ENCODE measurements around the gene CSF3. TPM values are rescaled to one million over a fixed set of nuclear protein-coding genes. Genes with fewer than 3 reads are reported as not detected.

Gene CSF3
- total and polyA plus RNA-seq, 2 of the 13 experiments (the other 11 are each of a cell fraction or from before 2014, with no cell fraction given), result 0.09 TPM; not detected in 1

DNA sequence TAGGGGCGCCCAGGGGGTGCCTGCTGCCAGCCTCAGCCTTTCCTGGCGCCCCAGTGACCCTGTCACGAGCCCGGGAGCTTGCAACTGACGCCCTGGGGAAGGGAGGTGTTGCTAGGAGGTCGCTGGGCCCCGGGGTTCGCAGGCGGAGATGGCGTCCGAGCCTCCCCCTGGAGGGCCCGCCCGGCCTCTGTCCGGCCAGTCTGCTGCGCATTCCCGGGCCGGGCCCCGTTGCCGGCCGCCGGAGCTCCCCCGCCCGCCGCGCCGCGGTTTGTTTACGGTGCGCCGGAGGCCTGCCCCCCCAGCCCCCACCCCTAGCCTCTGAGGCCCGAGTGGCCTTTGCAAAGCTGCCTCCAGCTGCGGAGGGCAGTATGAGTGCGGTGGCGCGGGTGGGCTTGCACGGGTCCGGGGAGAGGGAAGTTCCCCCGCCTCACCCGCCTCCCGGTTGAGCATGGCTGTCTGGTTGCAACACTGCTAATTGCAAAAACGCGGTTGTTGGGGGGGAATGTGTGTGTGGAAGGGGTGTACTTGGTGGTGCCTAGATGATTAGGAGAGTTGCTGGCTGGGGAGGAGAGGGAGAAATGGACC, 48.0 kb downstream of the CSF3 start (continued):
- TF ChIP-seq, protein P1, sequence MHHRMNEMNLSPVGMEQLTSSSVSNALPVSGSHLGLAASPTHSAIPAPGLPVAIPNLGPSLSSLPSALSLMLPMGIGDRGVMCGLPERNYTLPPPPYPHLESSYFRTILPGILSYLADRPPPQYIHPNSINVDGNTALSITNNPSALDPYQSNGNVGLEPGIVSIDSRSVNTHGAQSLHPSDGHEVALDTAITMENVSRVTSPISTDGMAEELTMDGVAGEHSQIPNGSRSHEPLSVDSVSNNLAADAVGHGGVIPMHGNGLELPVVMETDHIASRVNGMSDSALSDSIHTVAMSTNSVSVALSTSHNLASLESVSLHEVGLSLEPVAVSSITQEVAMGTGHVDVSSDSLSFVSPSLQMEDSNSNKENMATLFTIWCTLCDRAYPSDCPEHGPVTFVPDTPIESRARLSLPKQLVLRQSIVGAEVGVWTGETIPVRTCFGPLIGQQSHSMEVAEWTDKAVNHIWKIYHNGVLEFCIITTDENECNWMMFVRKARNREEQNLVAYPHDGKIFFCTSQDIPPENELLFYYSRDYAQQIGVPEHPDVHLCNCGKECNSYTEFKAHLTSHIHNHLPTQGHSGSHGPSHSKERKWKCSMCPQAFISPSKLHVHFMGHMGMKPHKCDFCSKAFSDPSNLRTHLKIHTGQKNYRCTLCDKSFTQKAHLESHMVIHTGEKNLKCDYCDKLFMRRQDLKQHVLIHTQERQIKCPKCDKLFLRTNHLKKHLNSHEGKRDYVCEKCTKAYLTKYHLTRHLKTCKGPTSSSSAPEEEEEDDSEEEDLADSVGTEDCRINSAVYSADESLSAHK (CRISPR knock-in tag; IDR thresholded peaks at IDR 0.05; ENCODE audit: borderline replicate concordance), result no peak
- TF ChIP-seq MEF2D (CRISPR knock-in tag; IDR thresholded peaks at IDR 0.05), result no peak
- TF ChIP-seq SETDB1 (CRISPR knock-in tag; IDR thresholded peaks at IDR 0.05; ENCODE audit: borderline replicate concordance), result no peak
- TF ChIP-seq FOXC1 (CRISPR knock-in tag; IDR thresholded peaks at IDR 0.05; ENCODE audit: borderline replicate concordance), result peak; percentile 61; the same call in 1 of the 2 replicates
- TF ChIP-seq AGO1 (IDR thresholded peaks at IDR 0.05; ENCODE audit: low read depth, low read length, poor library complexity, severe bottlenecking), result no peak
- TF ChIP-seq SAP130 (CRISPR knock-in tag; IDR thresholded peaks at IDR 0.05; ENCODE audit: low read depth), result no peak; the same call in none of the 2 replicates
- peak; percentile 22 for TF ChIP-seq AGO2 (optimal IDR thresholded peaks at IDR 0.05; ENCODE audit: low read depth, low read length)
- TF ChIP-seq HMGA1 (CRISPR knock-in tag; conservative IDR thresholded peaks at IDR 0.05), result no peak
- TF ChIP-seq, protein P2, sequence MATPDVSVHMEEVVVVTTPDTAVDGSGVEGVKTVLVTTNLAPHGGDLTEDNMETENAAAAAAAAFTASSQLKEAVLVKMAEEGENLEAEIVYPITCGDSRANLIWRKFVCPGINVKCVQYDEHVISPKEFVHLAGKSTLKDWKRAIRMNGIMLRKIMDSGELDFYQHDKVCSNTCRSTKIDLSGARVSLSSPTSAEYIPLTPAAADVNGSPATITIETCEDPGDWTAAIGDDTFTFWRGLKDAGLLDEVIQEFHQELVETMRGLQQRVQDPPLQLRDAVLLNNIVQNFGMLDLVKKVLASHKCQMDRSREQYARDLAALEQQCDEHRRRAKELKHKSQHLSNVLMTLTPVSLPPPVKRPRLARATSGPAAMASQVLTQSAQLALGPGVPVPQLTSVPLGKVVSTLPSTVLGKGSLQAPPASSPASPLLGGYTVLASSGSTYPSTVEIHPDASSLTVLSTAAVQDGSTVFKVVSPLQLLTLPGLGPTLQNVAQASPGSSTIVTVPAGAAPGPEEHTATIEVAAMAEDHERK (CRISPR knock-in tag; IDR thresholded peaks at IDR 0.05; ENCODE audit: low read depth), result no peak
- peak; percentile 86; the same call in 1 of the 2 replicates for TF ChIP-seq PHF8 (CRISPR knock-in tag; IDR thresholded peaks at IDR 0.05)
- TF ChIP-seq, protein P3, sequence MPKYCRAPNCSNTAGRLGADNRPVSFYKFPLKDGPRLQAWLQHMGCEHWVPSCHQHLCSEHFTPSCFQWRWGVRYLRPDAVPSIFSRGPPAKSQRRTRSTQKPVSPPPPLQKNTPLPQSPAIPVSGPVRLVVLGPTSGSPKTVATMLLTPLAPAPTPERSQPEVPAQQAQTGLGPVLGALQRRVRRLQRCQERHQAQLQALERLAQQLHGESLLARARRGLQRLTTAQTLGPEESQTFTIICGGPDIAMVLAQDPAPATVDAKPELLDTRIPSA (CRISPR knock-in tag; IDR thresholded peaks at IDR 0.05; ENCODE audit: borderline replicate concordance), result no peak; the same call in 1 of the 2 replicates
- no peak for TF ChIP-seq ZNF124 (CRISPR knock-in tag; IDR thresholded peaks at IDR 0.05)
- no peak; the same call in none of the 2 replicates for TF ChIP-seq SP4 (CRISPR knock-in tag; IDR thresholded peaks at IDR 0.05)
- no peak for TF ChIP-seq ZNF577 (CRISPR knock-in tag; IDR thresholded peaks at IDR 0.05; ENCODE audit: borderline replicate concordance, low read depth)
- TF ChIP-seq XRCC5 (optimal IDR thresholded peaks at IDR 0.05; ENCODE audit: low read length), result peak; percentile 7
- peak; percentile 36; the same call in 1 of the 2 replicates for TF ChIP-seq ZMYM4 (CRISPR knock-in tag; IDR thresholded peaks at IDR 0.05)
- TF ChIP-seq CBX1 (IDR thresholded peaks at IDR 0.05; ENCODE audit: low read depth), result no peak
- no peak for TF ChIP-seq TMF1 (CRISPR knock-in tag; IDR thresholded peaks at IDR 0.05; ENCODE audit: low read depth)
- no peak for TF ChIP-seq GTF2F1 (IDR thresholded peaks at IDR 0.05; ENCODE audit: low read length)
- TF ChIP-seq ATF1 (CRISPR knock-in tag; IDR thresholded peaks at IDR 0.05), result no peak
- no peak for TF ChIP-seq REPIN1 (CRISPR knock-in tag; IDR thresholded peaks at IDR 0.05; ENCODE audit: borderline replicate concordance, low read depth)
- TF ChIP-seq, protein P4, sequence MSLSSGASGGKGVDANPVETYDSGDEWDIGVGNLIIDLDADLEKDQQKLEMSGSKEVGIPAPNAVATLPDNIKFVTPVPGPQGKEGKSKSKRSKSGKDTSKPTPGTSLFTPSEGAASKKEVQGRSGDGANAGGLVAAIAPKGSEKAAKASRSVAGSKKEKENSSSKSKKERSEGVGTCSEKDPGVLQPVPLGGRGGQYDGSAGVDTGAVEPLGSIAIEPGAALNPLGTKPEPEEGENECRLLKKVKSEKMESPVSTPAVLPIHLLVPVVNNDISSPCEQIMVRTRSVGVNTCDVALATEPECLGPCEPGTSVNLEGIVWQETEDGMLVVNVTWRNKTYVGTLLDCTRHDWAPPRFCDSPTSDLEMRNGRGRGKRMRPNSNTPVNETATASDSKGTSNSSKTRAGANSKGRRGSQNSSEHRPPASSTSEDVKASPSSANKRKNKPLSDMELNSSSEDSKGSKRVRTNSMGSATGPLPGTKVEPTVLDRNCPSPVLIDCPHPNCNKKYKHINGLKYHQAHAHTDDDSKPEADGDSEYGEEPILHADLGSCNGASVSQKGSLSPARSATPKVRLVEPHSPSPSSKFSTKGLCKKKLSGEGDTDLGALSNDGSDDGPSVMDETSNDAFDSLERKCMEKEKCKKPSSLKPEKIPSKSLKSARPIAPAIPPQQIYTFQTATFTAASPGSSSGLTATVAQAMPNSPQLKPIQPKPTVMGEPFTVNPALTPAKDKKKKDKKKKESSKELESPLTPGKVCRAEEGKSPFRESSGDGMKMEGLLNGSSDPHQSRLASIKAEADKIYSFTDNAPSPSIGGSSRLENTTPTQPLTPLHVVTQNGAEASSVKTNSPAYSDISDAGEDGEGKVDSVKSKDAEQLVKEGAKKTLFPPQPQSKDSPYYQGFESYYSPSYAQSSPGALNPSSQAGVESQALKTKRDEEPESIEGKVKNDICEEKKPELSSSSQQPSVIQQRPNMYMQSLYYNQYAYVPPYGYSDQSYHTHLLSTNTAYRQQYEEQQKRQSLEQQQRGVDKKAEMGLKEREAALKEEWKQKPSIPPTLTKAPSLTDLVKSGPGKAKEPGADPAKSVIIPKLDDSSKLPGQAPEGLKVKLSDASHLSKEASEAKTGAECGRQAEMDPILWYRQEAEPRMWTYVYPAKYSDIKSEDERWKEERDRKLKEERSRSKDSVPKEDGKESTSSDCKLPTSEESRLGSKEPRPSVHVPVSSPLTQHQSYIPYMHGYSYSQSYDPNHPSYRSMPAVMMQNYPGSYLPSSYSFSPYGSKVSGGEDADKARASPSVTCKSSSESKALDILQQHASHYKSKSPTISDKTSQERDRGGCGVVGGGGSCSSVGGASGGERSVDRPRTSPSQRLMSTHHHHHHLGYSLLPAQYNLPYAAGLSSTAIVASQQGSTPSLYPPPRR (CRISPR knock-in tag; IDR thresholded peaks at IDR 0.05; ENCODE audit: borderline replicate concordance), result no peak

All from HepG2 (cell line).